Activated B cell treated with CpG ODN at 0.5 μM for 24 hours (primary cell): ENCODE results near the gene MRNIP. TPM values are rescaled to one million over a fixed set of nuclear protein-coding genes. Genes with fewer than 3 reads are reported as not detected.
A peak's percentile ranks its signal among the peaks of the same experiment; 100 is the strongest.

Experiments
- ATAC-seq: fragments of 200-7000 bp; cut with Tn5 transposase; one replicate; pipeline ENCODE4 v1.10.0; 2021; ENCODE audit warnings: low read depth, mild to moderate bottlenecking, moderate library complexity
- CTCF ChIA-PET: fragments of 350-600 bp; sonication (Branson Sonifier 250); formaldehyde crosslinking; loops from one replicate; lab custom pipeline; 2021; ENCODE audit warnings: antibody characterized with exemption; lab: Charles Lee
- POLR2A ChIA-PET: fragments of 350-600 bp; sonication (Branson Sonifier 250); formaldehyde crosslinking; loops from one replicate; lab custom pipeline; 2021; ENCODE audit warnings: antibody characterized with exemption; lab: Charles Lee
- DNase-seq: peaks from one replicate; pipeline ENCODE4 v3.0.0; 2022
- H3K27ac Mint-ChIP-seq: one replicate; pipeline ENCODE4 v1.8.0; 2020; ENCODE audit warnings: mixed read lengths
- H3K27me3 Mint-ChIP-seq: one replicate; pipeline ENCODE4 v1.8.0; 2021; ENCODE audit warnings: mixed read lengths
- H3K36me3 Mint-ChIP-seq: one replicate; pipeline ENCODE4 v1.8.0; 2021; ENCODE audit warnings: low read depth, mixed read lengths
- H3K4me1 Mint-ChIP-seq: one replicate; pipeline ENCODE4 v1.8.0; 2021; ENCODE audit warnings: mixed read lengths
- H3K4me3 Mint-ChIP-seq: one replicate; pipeline ENCODE4 v1.8.0; 2020; ENCODE audit warnings: mild to moderate bottlenecking, mixed read lengths
- H3K9me3 Mint-ChIP-seq: one replicate; pipeline ENCODE4 v1.8.0; 2020; ENCODE audit warnings: mixed read lengths
- intact Hi-C: fragments of 100-400 bp; cut with micrococcal nuclease; formaldehyde crosslinking; loops from one replicate; pipeline ENCODE4 v1.15.1; 2024
- total RNA-seq: library from RNA; stranded (reverse); gene quantifications from 2 replicates; pipeline ENCODE4 v1.2.3, GENCODE V29; 2022
- TF ChIP-seq, protein P1 (sequence below): fragments of 200-600 bp; IDR thresholded peaks from one replicate; pipeline ENCODE4 v1.8.0; 2022; ENCODE audit warnings: antibody characterized with exemption, mild to moderate bottlenecking

Gene MRNIP
- total RNA-seq, 1 donor from 2014 or later, result 70.0 TPM

DNA sequence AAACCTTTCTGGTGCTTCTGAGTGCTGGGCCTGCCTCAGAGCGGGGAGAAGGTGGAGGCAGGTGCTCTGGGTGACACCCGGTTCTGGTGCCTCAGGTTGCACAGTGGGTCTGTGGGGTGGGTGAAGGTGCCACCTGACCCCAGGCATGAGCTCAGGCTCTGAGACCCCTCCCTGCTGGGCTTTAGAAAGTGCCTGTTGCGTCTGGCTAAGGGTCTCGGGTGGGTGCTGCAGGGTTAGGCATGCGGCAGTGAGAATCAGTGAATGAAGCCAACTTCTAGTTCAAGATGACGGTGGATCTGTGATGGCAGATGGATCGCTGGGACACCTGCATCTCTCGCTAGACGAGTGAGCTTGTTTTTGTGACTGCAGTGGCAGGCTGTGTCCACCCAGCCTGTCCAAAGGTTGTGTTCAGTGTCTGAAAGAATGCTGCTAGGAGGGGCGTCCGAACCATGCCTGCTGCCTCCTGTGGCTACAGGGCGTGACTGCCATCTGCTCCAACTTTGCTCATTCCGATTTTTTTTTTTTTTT, 32.9 kb downstream of the MRNIP start:
- H3K4me1 Mint-ChIP-seq, result peaks cover 47% of the 10 kb centered on the region
- ChIA-PET POLR2A (no interaction called here), CTCF (no interaction called here)
- H3K36me3 Mint-ChIP-seq, result peaks cover 87% of the 10 kb centered on the region
- no peak overlapping the region for H3K27ac Mint-ChIP-seq
- no peaks in the 10 kb centered on the region for H3K9me3 Mint-ChIP-seq
- DNase-seq (no peak), ATAC-seq (no peak)
- H3K27me3 Mint-ChIP-seq, result no peaks in the 10 kb centered on the region
- H3K4me3 Mint-ChIP-seq, result no peak overlapping the region
- intact Hi-C loops, result no loop called here
- TF ChIP-seq, protein P1, sequence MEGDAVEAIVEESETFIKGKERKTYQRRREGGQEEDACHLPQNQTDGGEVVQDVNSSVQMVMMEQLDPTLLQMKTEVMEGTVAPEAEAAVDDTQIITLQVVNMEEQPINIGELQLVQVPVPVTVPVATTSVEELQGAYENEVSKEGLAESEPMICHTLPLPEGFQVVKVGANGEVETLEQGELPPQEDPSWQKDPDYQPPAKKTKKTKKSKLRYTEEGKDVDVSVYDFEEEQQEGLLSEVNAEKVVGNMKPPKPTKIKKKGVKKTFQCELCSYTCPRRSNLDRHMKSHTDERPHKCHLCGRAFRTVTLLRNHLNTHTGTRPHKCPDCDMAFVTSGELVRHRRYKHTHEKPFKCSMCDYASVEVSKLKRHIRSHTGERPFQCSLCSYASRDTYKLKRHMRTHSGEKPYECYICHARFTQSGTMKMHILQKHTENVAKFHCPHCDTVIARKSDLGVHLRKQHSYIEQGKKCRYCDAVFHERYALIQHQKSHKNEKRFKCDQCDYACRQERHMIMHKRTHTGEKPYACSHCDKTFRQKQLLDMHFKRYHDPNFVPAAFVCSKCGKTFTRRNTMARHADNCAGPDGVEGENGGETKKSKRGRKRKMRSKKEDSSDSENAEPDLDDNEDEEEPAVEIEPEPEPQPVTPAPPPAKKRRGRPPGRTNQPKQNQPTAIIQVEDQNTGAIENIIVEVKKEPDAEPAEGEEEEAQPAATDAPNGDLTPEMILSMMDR, result no peak

DNA sequence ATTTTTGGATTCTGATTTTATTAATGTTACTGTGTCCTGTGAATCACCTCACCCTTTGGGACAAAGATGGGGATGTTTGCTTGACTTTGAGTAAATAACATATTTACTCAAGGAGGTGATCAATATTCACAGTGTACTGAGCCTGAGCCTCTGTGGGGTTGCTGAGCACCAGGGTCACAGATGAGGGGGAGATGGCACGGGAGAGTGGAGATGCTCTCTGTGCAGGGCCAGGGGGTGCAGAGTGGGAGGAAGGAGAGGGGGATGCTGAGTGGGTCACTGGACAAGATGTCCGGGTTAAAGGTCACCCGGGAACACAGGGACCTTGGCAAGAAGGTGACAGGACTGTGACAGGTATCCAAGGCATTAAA, 33.9 kb downstream of the MRNIP start:
- H3K4me3 Mint-ChIP-seq, result no peak overlapping the region
- H3K4me1 Mint-ChIP-seq, result peaks cover 54% of the 10 kb centered on the region

DNA sequence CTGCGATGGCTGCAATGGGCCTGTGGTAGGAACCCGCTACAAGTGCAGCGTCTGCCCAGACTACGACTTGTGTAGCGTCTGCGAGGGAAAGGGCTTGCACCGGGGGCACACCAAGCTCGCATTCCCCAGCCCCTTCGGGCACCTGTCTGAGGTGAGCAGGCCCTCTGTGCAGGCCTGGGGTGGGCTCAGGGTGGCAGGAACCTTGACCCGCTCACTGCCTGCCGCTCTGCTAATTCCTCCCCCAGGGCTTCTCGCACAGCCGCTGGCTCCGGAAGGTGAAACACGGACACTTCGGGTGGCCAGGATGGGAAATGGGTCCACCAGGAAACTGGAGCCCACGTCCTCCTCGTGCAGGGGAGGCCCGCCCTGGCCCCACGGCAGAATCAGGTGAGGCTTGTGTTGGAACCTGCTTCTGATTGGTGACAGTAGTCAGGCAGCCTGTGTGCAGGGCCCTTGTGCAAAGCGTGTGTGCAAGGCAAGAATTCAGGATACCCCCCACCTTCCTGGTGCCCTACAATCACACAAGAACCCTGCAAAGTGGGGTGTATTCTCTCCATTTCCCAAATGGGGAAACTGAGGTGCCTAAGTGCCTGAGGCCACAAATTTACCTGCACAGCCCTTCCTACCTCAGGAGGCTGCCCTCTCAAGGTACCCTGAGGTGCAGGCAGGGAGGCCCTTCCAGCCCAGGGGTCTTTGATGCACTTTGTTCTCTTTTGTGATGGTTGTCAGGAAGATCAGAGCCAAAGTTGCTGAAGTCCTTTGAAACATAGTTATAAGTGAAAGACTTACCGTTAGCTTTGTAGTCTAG, 34.5 kb downstream of the MRNIP start:
- no peak for DNase-seq
- CTCF ChIA-PET, result no interaction called here
- intact Hi-C loops, result loop anchor here (5.0 kb wide), 1 partner anchor 83 kb away; the partner anchor contains the start of gene TBC1D9B
- Mint-ChIP-seq H3K27me3 (no peaks in the 10 kb centered on the region), H3K9me3 (no peaks in the 10 kb centered on the region), H3K4me1 (peaks cover 59% of the 10 kb centered on the region), H3K4me3 (no peak overlapping the region), H3K36me3 (peaks cover 73% of the 10 kb centered on the region), H3K27ac (no peak overlapping the region)
- POLR2A ChIA-PET, result no interaction called here
- no peak for ATAC-seq
- TF ChIP-seq, protein P1, result no peak

More for the DNA sequence above, 33.9 kb downstream of the MRNIP start:
- Mint-ChIP-seq H3K27me3 (no peaks in the 10 kb centered on the region), H3K9me3 (no peaks in the 10 kb centered on the region), H3K36me3 (peaks cover 79% of the 10 kb centered on the region), H3K27ac (no peak overlapping the region)
- ATAC-seq (no peak), DNase-seq (no peak)
- ChIA-PET CTCF (no interaction called here), POLR2A (no interaction called here)
- intact Hi-C loops, result loop anchor here (5.0 kb wide), 1 partner anchor 83 kb away; the partner anchor contains the start of gene TBC1D9B
- TF ChIP-seq, protein P1, result no peak

DNA sequence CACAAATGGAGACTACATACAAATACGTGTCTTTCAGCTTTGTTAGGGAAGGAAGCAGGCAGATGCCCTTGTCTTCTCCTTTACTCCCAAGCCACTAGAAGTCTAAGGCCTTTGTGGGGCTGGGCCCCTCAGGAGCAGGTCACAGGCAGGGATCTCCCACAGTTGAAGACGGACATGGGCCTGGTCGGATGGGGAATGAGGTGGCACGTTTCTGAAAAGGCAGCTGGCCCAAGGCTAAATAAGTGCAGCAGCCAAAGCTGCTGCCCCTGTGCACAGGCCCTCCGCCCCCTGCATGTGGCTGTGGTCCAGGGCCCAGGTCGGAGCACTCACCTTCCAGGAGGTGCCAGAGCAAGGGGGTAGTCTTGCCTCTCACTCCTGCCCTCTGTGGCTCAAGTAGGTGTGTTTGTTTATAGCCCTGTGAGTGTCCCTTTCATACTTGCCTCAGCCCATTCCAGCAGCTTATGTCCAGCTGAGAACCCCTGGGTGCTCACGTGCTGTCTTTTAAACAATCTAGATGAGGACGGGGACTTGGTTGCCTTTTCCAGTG, 36.1 kb downstream of the MRNIP start:
- intact Hi-C loops, result loop anchor here (5.0 kb wide), 1 partner anchor 85 kb away; the partner anchor contains the start of gene TBC1D9B
- ATAC-seq, result no peak
- TF ChIP-seq, protein P1, result no peak
- Mint-ChIP-seq H3K4me1 (peaks cover 64% of the 10 kb centered on the region), H3K9me3 (no peaks in the 10 kb centered on the region), H3K27ac (peak overlapping the region; percentile 92), H3K27me3 (no peaks in the 10 kb centered on the region), H3K4me3 (peak overlapping the region; percentile 96), H3K36me3 (peaks cover 57% of the 10 kb centered on the region)
- DNase-seq, result no peak
- ChIA-PET POLR2A (interaction anchor here (0.6 to 2.0 kb wide), 13 partner anchors 10 to 140 kb away, joined by 3 to 7 read pairs (median 3); partner anchors contain the start of gene MRNIP), CTCF (interaction anchor here (0.5 to 1.7 kb wide), 2 partner anchors 20 to 36 kb away, joined by 3 to 6 read pairs; no protein-coding TSS in a partner anchor)

DNA sequence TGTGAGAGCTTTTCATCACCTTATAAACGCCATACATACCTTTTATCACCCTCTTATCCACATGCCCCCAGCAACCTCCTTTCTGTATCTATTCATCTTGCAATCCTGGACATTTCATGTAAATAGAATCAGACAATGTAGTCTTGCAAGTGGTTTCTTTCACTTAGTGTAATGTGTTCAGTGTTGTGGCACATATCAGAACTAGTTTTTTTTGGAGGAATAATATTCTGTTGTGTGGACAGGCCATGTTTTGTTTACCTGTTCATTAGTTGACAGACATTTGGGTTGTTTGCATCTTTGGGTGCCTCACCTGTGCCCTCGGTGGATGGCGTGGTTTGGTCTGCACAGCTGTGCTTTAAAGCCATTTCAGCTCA, 36.6 kb downstream of the MRNIP start:
- no peaks in the 10 kb centered on the region for H3K9me3 Mint-ChIP-seq
- H3K4me1 Mint-ChIP-seq, result peaks cover 64% of the 10 kb centered on the region
- ChIA-PET POLR2A (interaction anchor here (0.6 to 2.0 kb wide), 12 partner anchors 9 to 140 kb away, joined by 3 to 7 read pairs (median 3); partner anchors contain the start of gene MRNIP), CTCF (interaction anchor here (0.5 to 1.7 kb wide), 2 partner anchors 20 to 36 kb away, joined by 3 to 6 read pairs; no protein-coding TSS in a partner anchor)
- DNase-seq (no peak), ATAC-seq (no peak)
- H3K36me3 Mint-ChIP-seq, result peaks cover 53% of the 10 kb centered on the region
- peak overlapping the region; percentile 92 for H3K27ac Mint-ChIP-seq
- no peaks in the 10 kb centered on the region for H3K27me3 Mint-ChIP-seq
- intact Hi-C loops, result loop anchor here (5.0 kb wide), 1 partner anchor 85 kb away; the partner anchor contains the start of gene TBC1D9B
- TF ChIP-seq, protein P1, result no peak
- H3K4me3 Mint-ChIP-seq, result peak overlapping the region; percentile 96
